Cerebellar nuclear complex (tissue), 1 donor: Measurements from ENCODE around the gene CFAP97D2.
"Not testable (repeated sequence)": the region's sequence is repeated elsewhere in the genome, so short reads cannot be mapped to it uniquely, and the experiment has no call there.

ENCODE experiments used
- DNase-seq, 2 experiments: peaks; one replicate each; lab custom pipeline; 2025; lab: John Stamatoyannopoulos, UW

The CFAP97D2 gene

DNA sequence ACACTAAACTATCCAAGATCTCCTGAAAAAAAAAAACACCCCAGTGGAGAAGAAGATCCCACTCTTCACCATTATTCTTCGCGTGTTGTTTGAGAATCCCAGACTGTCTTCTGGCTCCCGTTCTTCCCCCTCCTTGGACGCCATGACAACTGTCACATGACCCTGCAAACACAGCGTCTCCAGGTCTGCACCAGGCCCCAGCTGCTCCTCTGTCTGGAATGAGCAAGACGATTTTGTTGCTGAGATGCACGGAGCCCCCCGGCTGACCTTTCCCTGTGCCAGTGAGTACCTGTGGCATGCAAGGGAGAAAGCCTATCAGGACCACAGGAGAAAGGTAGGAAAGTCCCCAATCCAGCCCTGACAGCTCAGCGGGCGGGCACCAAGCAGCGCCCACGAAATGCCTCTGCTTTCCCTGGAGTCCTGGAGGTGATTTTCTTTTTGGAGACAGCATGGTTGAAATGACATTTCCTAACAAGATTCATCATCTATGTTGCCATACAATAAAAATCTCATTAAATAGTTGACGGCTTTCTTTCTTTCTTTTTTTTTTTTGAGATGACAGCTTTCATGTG lies at the start of gene CFAP97D2:
CFAP97D2 (plus strand) TSS at position 171 of the 572 bp plus-strand sequence; CDS start at position 245, 74 bp downstream.
- DNase-seq, result no peak

- DNase-seq, result no peak
Measured at GRCh38 chr13:114129649-114130062, 49.4 kb upstream of the CFAP97D2 start.

DNA sequence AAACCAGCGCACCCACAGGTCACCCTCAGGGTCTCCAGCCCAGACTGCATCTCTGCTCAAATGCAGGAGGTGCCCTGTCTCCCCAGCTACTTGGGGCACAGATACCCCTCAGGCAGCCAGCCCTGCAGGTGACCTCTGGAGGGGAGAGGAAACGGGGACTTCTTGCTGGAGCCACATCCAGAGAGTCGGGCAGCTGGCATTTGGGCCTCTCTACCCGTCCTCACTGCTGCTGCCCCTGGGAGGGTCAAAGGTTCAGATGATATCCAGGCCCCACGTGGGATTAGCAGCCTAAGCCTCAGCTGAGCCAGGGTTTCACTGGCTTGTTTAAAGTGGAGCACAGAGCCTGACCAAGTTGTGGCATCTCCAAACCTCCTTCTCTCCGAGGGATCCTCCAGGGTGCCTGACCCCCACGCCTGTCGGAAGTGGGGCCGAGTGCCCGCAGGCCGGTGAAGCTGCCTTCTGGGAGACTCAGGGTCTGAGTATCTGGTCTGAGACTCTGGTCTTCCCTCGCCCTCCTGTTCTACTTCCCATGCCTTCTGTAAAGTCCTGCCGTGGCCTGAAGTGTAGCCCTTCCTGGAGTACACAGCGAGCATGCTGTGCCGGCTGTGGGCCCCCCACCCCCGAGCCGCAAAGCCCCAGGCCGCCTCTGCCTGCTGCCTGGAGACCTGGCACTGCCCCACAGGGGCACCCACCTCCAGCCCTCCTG lies 48.8 kb upstream of the CFAP97D2 start:
- no peak for DNase-seq

DNA sequence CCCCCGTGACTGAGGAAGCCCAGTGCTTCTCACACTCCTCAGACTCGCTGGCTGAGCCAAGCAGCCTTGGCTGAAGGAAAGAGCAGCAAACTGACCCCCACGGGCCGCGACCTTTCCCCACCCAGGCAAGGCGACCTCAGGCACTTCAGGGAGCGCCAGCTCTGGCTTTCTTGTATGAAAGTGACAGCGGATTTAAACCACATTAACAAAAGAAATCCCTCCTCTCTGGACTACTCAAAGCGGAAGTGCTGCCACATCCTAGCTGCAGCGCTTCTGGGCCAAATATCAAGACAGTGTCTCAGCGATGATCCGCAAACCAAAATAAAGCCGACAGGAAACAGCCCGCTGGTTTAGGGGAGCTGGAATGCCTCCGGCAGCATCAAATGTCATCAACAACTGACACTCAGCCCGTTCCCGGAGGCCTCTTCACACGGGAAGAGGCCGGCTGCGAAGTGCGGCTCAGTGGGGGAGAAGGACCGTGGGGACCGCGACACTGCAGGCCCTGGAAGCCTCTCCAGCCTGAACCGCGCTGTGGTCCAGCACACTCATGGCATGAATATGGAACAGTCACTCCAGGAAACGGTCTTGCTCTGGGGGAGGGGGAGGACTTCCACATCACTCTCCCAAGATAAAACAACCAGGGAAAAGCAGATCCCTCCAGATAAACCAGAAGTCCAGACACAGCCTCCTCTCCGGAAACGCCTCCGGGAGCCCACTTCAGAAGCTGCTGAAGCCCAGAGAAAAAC lies 48.0 kb upstream of the CFAP97D2 start:
- DNase-seq, result no peak

DNA sequence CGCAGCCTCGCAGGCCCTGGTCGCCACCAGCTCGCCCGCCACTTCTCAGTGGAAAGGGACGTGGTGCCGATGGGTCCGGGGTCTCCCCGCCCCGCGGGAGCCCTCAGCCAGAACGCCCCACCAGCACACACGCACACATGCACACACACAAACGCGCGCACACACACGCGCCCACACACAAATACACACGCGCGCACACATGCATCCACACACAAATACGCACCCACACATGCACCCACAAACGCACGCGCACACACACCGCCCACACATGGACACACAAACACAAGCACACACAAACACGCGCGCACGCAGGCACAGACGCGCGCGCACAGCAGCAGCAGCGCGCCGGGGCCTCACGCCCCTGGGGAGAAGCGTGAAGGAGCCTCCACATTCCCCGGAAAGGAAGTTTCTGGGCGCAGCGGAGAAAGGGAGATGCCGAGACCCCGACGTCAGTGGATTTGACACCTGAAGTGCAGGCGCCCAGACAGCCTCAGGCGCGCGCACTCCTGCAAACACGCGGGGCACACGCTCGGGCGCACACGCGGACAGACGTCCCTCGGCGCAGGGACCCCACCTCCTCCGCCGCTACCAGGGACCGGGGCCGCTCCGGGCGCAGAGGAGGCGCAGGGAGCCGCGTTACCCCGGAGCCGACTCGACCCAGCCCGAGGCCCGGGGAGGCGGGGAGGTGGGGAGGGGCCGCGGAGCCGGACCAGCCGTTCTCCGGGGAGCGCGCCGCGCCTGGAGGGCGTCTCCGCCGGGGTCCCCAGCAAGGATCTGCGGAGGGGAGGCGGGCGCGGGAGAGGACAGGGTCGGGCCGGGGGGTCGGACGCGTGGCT lies 47.3 kb upstream of the CFAP97D2 start:
- DNase-seq, result no peak

DNA sequence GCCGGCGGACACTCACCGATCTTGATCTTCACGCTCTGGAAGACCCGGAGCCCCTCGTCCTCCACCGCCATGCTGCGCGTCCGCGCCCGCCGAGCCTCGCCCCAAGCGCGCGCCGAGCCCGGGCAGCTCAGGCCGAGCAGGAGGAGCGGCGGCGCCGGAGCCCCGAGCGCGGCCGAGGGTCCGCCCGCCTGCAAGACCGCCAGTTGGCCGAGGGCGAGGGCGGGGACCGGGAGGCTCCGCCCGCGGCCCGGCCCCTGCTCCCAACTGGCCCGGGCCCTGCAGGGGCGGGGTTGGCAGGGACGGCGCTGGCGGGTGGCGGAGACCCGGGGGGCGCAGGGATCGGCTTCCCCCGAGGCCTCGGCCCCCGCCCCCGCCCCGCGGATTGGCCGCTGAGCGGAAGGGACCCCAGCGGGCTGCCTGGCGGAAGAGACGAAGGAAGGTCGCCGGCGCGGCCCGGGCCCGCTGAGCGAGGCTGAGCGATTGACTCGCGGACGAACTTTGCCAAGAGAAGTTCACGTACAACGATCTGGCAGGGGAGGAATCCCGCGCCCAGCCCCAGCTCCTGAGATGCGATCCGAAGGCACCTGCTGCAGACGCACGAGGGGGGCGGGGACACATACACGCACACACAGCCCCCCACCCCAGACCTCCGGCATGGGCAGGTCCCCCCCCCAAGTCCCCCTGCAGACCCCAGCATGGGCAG lies 46.5 kb upstream of the CFAP97D2 start, which contains the start of gene RASA3:
RASA3 (minus strand) TSS at position 205 of the 703 bp plus-strand sequence; CDS start at position 71, 134 bp downstream.
- DNase-seq, result no peak

DNA sequence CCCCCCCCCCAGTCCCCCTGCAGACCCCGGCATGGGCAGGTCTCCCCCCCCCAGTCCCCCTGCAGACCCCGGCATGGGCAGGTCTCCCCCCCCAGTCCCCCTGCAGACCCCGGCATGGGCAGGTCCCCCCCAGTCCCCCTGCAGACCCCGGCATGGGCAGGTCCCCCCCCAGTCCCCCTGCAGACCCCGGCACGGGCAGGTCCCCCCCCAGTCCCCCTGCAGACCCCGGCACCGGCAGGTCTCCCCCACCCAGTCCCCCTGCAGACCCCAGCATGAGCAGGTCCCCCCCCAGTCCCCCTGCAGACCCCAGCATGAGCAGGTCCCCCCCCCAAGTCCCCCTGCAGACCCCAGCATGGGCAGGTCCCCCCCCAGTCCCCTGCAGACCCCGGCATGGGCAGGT lies 45.9 kb upstream of the CFAP97D2 start:
- not testable (repeated sequence) for DNase-seq

- not testable (repeated sequence) for DNase-seq
Measured at GRCh38 chr13:114133552-114133951, 45.5 kb upstream of the CFAP97D2 start.

- DNase-seq, result no peak
Measured at GRCh38 chr13:114134111-114134943, 44.7 kb upstream of the CFAP97D2 start.

GRCh38 chr13:114134944-114135610 lies 44.0 kb upstream of the CFAP97D2 start:
- DNase-seq, result no peak

DNA sequence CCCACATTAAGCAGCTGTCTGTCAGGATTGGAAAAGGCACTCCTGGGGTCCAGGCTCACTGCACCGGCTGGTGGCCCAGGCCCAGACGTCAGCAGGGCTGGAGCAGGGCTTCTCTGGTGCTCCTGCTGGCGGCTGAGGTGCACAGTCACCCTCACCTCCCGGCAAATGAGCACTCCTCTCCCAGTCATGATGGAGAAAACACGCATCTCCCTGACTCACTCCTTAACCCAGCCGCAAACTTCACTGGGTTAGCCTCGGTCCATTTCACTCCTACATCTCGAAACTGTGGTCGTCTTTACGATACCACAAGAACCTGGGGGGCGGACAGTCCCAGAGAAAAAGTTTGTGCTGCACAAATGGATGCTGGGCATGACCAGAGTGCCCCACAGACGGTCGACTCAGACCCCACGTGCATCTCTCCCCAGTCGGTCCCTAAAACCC lies 43.3 kb upstream of the CFAP97D2 start:
- no peak for DNase-seq

DNA sequence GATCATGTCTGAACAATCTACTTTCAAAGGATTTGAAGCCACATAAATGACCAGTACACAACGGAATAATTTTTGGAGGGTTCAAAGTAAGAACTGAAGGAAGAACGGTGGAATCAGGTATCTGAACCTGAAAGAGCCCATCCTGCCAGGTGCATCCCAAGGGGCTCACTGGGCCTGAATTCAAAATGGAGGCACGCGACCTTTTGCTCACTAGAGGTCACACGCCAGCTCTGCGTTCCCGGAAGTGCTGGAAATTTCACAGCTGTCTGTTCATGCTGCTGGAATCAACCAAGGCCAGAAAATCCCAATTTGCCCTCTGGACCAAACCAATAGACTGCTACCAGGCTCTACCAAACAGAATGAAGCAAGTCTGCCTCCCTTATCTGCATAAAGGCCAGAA lies 42.5 kb upstream of the CFAP97D2 start:
- DNase-seq, result no peak

- DNase-seq, result no peak
Measured at GRCh38 chr13:114140131-114140905, 38.7 kb upstream of the CFAP97D2 start.

DNA sequence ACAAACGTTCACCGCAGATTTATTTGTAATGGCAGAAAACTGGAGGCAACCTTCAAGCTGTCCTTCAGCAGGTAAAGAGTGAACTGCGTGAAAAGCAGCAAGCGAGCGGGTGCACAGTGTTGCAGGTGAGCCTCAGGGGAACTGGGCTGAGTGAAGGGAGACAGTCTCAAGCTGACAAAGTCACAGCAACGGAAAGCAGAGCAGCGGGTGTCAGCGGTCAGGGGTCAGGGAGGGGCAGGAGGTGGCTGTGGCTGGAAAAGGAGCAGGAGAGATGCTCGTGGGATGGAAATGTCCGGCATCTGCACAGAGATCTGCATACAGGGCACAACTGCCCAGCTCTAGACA lies 38.2 kb upstream of the CFAP97D2 start:
- DNase-seq, result no peak

- no peak for DNase-seq
Measured at GRCh38 chr13:114141261-114141996, 37.6 kb upstream of the CFAP97D2 start.

- DNase-seq, result no peak
Measured at GRCh38 chr13:114142137-114142550, 36.9 kb upstream of the CFAP97D2 start.

DNA sequence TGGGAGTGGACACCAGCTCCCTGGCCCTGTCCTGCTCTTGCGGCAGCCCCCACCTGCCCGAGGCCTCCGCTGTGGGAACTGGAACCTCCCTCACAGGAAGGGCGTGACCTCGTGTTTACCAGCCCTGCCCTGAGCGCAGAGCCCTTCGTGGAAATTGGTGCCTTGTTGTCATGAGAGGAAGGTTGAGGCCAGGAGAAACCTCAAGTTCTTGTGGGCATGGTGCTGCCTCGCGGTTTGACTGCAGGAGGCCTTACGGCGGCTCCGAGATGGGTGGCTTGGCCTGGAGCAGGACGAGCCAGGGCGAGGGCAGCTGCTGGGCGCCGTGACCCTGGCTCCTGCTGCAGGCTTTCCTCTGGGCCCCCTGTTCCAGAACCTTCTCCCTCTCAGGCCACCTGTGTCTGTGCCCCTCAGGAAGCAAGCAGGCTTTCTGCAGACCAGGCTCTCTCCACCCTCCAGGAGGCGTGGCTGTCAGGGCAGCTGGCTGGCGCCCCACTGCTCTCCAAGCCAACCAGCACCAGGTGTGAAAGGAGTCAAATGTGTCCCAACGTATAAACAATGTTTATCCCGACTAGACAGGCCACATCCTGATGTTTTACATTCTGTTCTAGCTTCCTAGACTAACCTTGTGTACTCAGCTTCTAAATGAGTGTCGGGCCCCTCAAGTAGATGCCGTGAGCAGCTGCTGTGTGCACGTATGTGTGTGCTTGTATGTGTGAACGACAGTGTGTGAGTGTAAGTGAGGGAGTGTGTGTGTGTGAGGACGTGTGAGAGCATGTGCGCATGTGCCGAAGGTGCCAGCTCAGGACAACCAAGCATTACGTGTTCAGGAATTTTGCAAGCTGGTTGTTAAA lies 36.2 kb upstream of the CFAP97D2 start:
- DNase-seq, result no peak
